Stimulated activated CD4-positive, alpha-beta T cell treated with anti-CD3 and anti-CD28 coated beads, Interleukin-12 subunit alpha, Interleukin-12 subunit beta, amount 100 ng/mL, for 4 hours (primary cell): ENCODE results near the gene TTC23.
"Not testable (repeated sequence)": the region's sequence is repeated elsewhere in the genome, so short reads cannot be mapped to it uniquely, and the experiment has no call there.

Source experiments
- DNase-seq: peaks from one replicate; pipeline ENCODE4 v3.0.0-alpha.2; 2020

The TTC23 gene

DNA sequence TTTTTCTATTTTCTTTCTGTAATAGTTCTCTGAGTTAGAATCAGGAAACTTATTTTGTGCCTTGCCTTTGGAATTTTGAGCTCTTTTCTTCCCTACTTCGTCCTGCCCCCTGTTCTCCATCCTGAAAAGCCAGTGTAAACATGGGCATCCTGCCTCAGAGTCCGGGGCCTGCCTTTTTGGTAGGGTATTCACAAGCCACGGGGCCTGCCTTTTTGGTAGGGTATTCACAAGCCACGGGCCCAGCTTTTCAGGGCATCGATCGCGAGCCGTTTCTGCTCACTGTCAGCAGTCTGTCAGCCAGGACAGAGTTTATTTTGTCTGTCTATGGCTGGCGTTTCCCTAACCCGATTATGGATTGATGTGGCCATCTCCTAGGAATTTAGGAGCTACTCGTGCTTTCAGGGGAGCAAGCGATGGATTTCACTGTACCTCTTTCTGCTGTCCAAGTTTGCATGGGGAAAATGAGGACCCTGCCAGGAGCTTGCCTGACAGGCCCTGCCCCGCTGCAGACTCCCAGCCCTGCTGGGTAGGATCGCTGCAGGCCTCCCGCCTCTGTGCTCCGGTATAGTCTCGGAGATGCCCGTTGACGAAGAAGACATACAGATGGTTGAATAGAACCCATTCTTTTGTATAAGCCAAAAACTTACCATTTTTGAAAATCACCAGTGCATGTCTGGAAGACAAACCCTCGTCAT, 131.7 kb downstream of the TTC23 start:
- DNase-seq = no peak

DNA sequence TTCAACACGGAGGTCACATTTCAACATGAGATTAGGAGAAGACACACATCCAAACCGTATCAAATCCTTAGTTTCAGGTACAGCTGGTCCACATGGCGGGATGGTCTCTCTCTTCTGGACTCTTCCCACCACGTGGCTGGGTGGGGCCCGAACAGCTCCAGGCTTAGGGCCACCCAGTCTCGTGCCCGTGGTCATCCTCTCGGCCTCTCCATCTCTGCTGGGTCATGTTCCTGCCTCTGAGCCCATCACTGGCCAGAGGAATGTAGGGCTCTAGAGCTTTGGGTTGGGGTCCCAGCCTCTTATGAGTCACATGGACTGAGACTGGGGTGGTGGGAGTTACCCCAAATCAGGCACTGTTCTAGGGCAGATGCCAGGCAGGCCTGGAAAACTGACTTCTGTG, 132.3 kb downstream of the TTC23 start:
- no peak for DNase-seq

DNA sequence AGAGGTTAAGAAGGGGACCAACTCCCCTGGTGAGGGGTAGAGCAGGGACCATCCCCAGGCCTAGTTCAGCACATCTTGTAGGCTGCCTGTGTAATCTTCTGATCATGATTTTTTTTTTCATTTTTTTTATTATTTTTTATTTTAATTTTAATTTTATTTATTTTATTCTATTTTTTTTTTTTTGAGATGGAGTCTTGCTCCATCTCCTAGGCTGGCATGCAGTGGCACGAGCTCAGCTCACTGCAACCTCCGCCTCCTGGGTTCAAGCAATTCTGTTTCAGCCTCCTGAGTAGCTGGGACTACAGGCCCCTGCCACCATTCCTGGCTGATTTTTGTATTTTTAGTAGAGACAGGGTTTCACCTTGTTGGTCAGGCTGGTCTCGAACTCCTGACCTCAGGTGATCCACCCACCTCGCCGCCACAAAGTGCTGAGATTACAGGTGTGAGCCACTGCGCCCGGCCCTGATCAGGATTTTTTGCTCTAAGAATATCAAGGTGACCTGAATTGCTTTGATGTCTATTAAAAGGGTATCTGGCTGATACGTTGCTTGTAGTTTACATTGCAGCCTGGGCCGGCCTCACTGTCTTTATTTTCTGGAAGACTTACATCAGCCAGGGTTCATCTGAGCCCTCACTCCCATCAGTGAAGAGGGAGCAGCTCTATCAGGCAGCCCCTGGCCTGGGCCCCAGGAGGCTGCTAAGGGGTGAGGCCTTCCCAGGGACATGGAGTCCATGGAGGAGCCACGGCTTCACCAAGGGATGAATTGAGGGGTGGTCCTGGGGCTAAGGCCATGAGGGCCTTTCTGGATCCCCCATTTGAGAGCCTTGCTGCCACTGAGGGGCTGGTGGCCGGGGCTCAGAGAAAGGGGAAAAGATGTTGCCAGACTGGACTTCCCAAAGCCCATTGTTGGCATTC, 133.8 kb downstream of the TTC23 start:
- DNase-seq = no peak

DNA sequence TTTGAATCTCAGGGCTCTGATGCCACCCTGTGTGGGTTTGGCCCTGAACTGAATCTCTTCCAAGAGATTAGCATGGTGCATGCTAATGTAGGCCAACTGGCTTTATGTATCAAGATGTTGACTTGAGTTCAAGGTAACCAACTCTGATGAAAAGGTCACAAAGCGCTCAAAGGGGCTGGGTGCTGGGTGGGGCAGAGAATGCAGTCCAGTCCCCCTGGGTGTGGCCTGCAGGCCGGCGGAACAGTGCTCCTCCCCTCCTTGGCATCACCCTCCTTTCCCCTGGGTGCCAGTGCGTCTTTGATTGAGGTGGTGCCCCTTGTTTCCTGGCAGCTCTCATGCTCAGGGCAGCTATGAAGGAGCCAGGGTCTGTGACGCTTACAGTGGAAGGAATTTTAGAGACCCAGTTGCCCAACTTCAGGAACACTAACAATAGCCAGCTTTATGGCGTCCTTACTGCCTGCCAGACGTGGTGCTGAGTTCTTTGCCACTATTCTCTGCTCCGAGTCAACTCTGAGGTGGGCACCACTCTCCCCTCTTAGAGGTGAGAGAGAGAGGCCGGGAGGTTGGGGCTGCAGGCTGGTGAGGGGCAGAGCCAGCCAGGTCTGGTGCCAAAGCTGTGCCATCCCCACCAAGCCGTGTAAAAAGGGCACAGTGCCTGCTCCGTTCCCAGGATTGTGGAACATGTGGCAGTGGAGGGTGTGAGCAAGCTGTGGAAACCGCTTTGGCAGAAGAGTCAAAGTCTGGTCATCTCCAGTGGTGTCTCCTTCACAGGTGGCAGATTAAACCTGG, 134.7 kb downstream of the TTC23 start:
- DNase-seq = no peak

DNA sequence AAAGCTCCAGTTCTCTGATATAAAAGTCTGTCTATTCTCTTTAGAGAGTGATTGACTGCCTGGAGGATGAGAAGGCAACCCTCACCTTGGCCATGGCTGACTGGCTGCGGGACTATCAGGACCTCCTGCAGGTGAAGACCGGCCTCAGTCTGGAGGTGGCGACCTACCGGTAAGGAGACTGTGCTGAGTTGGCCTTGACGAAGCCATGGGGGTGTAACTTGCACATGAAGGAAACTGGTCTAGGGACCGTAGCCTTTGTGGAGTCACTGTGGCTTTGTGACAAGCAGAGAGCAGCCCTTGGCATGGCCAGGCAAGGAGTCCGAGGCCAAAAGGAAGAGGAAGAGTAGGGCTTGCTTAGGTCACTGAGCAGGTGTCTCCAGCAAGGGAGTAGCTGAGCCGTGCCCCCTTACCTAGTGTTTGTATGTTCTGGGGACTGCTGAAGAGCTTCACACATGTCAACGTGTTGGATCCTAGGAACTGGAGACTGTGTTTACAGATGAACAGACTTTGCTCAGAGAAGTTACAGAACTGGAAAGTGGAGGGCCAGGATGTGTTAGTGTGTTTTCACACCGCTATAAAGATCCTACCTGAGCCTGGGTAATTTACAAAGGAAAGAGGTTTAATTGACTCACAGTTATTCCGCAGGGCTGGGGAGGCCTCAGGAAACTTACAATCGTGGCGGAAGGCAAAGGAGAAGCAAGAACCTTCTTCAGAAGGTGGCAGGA, 135.7 kb downstream of the TTC23 start:
- DNase-seq = no peak

DNA sequence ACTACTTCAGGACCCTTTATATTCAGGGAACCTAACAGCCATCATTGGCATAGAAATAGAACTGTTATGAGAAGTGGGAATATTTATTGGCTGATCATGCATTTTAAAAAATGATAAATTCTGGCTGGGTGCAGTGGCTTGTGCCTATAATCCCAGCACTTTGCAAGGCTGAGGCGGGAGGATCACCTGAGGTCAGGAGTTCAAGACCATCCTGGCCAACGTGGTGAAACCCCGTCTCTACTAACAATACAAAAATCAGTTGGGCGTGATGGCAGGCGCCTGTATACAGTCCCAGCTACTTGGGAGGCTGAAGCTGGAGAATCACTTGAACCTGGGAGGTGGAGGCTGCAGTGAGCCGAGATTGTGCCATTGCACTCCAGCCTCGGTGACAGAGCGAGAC, 137.7 kb downstream of the TTC23 start:
- DNase-seq = not testable (repeated sequence)

DNA sequence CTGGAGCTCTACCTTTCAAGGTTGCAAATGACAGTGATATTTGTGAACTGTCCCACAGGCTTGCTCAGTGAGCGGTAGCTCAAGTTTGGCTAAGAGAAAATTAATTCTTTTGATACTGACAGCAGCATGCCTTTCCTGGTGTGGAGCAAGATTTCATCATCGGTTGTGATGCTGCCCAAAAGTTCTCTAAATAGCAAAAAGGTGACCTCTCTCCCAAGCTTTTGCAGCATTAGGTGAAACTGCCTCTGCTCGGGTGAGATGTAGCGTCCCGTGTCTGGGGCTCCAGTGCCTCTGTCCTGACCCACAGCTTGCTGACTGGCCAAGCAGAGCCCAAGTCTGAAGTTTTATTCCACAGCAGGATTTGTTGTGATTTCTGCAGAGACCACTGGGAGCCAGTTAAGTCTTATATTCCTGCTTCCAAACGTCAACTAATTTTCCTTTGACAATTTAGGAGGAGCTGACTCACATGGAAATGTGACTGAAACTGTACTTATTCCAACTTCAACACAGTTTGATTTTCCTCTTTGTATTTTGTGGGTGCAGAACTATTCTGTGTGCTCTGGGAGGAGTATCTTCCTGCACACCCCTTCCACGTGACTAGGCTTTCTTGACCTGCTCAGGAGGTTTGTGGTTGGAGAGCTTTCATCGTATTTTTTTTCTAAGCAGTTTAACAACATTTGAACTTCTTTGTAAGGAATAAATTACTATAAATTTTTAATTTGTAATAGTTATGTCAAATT, 138.6 kb downstream of the TTC23 start:
- DNase-seq = no peak

DNA sequence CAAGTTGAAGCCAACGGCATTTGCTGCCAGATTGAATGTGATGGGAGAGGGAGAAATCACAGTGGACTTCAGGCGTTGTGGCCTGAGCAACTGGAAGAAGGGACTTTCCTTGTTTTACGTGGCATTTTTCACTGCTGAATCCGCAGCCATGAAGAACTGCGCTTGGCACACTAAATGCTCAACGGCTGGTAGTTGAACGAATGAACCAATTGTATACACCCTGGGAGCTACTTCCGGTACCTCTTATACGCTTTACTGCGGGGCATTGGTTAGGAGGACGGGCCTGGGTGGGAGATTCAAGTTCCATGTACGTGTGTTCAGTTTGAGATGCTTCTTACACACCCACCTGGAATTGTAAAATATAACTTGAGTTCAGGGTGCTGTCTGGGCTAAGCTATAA, 139.3 kb downstream of the TTC23 start:
- DNase-seq = no peak

DNA sequence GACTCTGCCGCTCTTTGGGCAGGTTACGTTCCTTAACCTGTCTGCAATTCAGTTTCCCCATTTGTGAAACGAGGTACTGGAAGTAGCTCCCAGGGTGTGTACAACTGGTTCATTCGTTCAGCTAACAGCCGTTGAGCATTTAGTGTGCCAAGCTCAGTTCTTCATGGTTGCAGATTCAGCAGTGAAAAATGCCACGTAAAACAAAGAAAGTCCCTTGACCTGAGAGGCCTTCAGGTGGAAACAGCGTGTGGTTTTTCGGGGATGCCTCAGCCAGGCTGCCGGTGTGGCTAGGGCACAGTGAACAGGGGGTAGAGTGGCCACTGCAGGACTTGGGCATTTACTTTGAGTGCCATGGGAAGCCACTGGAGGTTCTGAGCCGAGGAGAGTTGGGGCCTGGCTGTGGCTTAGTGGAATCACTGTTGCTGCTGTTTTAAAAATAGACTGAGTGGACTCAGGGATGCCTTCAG, 139.8 kb downstream of the TTC23 start:
- DNase-seq = no peak

DNA sequence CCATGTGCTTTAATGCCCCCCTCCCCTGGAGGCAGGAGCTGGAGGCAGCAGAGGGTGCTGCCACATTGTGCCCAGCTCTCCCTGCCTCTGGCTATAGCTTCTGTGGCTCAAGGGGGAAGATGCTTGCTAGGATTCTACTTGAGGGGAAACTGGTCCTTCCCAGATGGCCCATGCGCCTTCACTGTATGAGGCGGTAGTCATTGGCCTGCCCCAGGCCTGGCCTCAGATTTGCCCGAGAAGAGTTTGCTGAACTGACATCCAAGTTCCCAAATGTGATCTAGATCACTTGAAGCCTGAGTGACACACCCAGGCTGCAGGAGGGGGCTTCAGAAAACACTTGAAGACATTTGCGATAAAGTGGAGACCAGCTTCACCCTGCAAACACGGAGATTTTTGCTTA, 140.4 kb downstream of the TTC23 start:
- DNase-seq = no peak

DNA sequence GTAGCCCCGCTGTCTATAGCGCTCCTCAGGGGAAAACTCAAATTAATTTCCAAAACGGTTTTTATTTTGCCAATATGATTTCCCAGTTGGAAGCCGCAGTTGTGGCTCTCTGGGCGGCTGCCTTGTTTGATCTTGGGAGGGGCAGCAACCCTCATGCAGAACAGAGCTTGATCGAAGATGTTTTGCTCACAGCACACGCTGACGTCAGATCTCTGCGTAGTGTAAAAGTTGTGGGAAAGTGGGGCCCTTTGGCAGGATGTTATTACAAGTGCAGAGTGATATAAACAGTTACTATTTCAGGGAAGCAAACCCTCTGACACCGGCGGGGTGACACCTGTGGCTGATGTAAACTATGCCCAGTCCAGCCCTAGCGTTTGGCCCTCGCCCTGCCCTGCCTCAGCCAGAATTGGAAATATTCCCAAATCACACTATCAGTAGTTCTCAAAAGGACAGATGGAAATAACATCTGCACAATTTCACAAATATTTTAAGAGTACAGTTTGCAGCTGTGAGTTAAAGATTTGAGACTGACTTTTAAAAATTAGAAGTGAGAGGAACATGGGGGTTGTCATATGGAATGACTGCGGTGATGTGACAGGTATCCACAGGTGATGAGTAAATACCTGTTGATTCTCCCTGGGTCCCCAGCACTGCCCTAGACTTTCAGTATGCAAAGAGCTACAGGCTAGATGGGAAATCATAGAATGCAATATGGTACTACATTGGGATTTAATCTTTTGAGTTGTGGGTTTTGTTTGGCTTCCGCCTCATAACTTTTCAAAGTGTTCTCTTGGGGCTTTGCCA, 142.8 kb downstream of the TTC23 start:
- DNase-seq = no peak

DNA sequence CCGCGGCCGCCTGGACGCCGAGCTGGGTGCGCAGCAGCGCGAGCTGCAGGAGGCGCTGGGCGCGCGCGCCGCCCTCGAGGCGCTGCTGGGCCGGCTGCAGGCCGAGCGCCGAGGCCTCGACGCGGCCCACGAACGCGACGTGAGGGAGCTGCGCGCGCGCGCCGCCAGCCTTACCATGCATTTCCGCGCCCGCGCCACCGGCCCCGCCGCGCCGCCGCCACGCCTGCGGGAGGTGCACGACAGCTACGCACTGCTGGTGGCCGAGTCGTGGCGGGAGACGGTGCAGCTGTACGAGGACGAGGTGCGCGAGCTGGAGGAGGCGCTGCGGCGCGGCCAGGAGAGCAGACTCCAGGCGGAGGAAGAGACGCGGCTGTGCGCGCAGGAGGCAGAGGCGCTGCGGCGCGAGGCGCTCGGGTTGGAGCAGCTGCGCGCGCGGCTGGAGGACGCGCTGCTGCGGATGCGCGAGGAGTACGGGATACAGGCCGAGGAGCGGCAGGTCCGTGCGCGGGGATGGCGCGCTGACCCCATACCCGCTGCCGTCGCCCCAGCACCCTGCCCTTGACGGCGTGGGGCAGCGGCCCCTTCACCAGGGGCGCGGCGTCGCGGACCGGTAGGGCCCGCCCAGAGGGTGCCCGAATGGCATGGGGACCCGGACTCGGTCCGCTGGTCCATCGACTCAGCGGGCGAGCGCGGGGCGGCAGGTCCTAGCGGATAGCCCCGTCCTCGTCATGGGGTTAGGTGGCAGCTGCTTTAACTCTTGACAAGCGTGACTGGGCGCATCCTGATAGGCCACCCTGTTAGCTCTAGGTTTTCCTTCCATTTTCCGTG, 143.7 kb downstream of the TTC23 start:
- peak; percentile 23 for DNase-seq

DNA sequence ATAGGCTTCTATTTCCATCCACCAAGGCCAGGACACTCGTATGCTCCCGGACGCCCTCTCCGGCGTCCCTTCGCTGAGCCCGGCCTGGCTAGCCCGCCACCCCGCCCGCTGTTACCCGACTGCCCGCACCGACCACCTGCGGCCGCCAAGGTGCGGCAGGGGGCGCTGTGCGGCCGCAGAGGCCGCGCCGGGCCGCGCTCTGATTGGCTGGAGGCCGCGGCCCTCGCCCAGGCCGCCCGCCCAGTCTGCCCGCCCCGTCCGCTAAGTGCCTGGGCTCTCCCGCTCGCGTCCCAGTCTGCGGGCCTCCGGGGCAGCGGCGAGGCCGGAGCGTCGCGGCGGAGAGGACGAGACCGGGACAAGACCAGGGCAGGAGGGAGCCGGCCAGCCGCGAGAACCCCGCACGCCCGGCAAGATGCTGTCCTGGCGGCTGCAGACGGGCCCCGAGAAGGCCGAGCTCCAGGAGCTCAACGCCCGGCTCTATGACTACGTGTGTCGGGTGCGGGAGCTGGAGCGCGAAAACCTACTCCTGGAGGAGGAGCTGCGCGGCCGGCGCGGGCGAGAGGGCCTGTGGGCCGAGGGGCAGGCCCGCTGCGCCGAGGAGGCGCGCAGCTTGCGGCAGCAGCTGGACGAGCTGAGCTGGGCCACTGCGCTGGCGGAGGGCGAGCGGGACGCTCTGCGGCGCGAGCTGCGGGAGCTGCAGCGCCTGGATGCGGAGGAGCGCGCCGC, 144.4 kb downstream of the TTC23 start, which contains the start of gene SYNM:
TSS of gene SYNM (plus strand) at position 293 of the 726 bp plus-strand sequence. CDS start at position 413, 120 bp downstream.
- DNase-seq = peak; percentile 22

DNA sequence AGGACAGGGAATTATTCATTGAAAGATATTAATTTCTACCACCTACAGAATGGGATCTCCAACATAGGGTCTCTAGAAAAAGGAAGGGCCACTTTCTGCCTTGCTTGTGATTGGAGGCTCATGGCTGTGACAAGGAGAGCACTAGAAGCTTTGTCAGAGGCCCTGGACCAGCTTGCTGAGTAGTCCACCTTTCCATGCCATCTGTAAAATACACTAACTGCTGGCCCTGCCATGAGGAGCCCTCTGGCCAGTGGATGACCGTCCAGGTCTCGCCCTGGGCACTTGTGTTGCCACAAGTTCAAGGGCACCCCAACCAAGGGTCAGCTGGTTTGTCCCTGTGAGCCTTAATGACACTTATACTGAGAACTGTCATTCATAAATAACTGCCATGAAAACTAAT, 146.1 kb downstream of the TTC23 start:
- no peak for DNase-seq

DNA sequence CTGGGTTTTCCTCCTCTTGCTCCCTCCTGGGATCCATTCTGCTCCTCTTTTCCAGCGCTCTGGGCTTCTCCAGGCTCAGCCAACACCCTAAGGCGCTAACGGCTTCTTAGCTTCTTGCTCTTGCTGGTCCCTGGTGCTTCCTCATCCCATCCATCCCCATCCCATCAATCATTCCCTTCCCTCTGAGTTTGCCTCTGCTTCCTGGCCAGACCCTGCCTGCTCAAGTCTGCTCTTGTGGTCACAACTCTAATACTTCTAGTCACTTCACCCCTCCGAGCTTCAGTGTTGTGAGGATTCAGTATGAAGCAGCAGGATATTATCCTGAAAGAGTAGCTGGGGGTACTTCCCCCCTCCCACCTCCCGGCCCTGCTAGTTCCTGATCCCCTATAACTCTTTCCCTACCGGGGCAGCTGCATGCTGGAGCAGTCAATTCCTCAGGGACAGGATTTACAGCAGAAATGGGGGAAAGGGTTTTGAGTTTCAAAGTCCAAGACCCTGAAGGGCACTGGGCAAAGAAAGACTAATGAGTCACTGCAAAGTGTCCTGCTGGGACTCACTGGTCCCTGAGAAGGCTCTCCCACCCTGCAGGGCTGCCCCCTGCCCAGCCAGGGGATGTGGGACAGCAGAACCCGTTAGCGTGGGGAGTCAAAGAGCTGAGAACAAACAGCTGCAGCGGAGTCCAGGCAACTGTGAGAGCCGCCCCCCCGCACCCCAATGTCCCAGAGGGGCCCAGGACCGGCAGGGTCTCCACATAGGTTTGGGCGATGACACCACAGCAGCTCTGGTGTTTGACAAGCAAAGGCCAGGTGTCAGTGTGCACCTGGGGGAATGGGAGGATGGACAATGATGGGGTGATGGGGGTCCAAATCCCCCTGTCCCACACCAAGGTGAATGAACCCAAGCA, 146.8 kb downstream of the TTC23 start:
- DNase-seq = no peak

DNA sequence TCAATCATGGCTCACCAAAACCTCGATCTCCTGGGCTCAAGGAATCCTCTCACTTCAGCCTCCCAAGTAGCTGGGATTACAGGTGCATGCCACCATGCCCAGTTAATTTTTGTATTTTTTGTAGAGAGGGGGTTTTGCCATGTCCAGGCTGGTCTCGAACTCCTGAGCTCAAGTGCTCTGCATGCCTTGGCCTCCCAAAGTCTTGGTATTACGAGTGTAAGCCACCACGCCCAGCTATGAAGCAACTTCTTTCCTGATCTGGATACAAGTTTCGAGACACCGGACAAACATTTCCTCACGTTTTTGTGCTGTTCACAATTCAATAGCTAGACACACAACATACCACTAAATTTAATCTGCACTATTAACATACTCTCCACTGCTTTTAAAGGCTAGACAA, 147.9 kb downstream of the TTC23 start:
- DNase-seq = no peak

DNA sequence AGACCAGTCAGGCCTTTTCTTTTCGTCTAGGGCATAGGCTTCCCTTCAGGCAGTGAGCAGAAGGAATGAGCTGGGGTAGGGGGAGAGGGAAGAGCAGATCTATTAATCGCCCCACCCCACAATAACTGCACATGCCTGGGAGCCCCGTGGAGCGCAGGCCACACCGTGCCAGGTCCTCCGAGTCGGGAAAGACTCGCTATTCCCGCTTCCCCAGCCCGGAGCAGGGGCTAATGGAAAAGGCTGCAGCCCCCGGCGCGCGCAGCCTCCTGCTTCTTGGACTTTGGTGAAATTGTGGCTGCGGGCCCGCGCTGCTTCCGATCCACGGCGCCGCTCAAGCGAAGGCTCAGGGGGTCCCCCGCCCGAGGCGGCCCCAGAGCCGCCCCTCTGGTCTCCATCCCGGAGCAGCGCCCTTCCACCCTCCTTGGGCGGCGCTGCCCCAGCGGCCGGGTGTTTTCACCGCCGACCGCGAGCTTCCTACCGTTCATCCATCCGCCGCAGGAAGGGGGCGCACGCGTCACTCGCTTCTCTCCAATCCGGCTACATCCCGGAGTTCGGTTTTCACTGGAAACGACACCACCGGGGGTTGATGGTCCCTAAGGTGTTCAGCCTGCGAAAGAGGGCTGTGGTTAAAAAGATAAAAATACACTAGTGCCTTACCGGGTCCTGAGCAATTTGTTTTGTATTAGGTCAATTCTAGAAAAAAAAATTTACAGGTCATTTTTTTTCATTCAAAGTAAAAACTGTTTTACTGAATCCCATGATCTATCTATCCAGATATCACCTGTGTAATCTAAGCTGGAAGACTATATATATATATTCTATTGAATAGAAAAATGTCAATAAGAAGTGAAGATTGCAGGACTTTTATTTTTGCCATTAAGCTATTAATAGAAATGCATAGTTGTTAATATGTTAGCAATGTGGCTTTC, 148.9 kb downstream of the TTC23 start:
- peak; percentile 52 for DNase-seq
